Panc1 (cell line): ENCODE results near the gene TSKS. TPM values are rescaled to one million over a fixed set of nuclear protein-coding genes. Genes with fewer than 3 reads are reported as not detected.

Experiments used
- ATAC-seq: fragments of 200-7000 bp; cut with Tn5 transposase; 2 replicates; pipeline ENCODE4 v1.9.1; 2020; ENCODE audit warnings: mild to moderate bottlenecking, moderate library complexity
- BruUV-seq: library from RNA; stranded (reverse); fragments of 400-500 nt; replicated peaks from 2 replicates; lab custom pipeline; 2021; lab: Mats Ljungman, UMichigan
- CTCF ChIA-PET: fragments of 300-600 bp; sonication (Branson Sonifier 250); formaldehyde crosslinking; loops from one replicate; lab custom pipeline; 2022; ENCODE audit warnings: antibody characterized with exemption; lab: Charles Lee
- POLR2A ChIA-PET: fragments of 300-600 bp; sonication (Branson Sonifier 250); formaldehyde crosslinking; loops from one replicate; lab custom pipeline; 2022; ENCODE audit warnings: antibody characterized with exemption; lab: Charles Lee
- DNase-seq: peaks from one replicate; pipeline ENCODE4 v3.0.0-alpha.2; 2010; ENCODE audit warnings: low read depth, low spot score
- H3K27ac ChIP-seq: 2 replicates; pipeline ENCODE4 v1.5.1; 2011; ENCODE audit warnings: mild to moderate bottlenecking, low read length, inconsistent platforms
- H3K27me3 ChIP-seq: fragments of 200-500 bp; sonication (Bioruptor generic); 2 replicates; pipeline ENCODE4 v1.6.0; 2014; ENCODE audit warnings: low read length, inconsistent platforms; ENCODE audit not compliant: control insufficient read depth, insufficient read depth
- H3K36me3 ChIP-seq: fragments of 200-500 bp; sonication (Bioruptor generic); 2 replicates; pipeline ENCODE4 v1.5.1; 2014; ENCODE audit warnings: inconsistent platforms, mild to moderate bottlenecking, low read length, moderate library complexity; ENCODE audit not compliant: control insufficient read depth, insufficient read depth
- H3K4me1 ChIP-seq: 2 replicates; pipeline ENCODE4 v1.5.1; 2011; ENCODE audit warnings: inconsistent platforms, mild to moderate bottlenecking, low read length, moderate library complexity; ENCODE audit not compliant: control insufficient read depth, insufficient read depth
- H3K4me3 ChIP-seq, 2 experiments: 2 replicates each; pipeline ENCODE4 v1.5.1; 2011 to 2012; ENCODE audit warnings: low read depth in 2 of 2, low read length in 2 of 2, mild to moderate bottlenecking in 2 of 2, inconsistent platforms in 1 of 2, moderate library complexity in 1 of 2
- H3K9me3 ChIP-seq: fragments of 200-500 bp; sonication (Bioruptor generic); 2 replicates; pipeline ENCODE4 v1.5.1; 2014; ENCODE audit warnings: low read depth, mild to moderate bottlenecking, inconsistent platforms, low read length, moderate library complexity; ENCODE audit not compliant: control insufficient read depth, insufficient read depth
- POLR2AphosphoS5 ChIP-seq: IDR thresholded peaks from 2 replicates; pipeline ENCODE4 v1.6.1; 2012; ENCODE audit warnings: mild to moderate bottlenecking, low read depth, low read length, moderate library complexity
- SIN3A ChIP-seq: IDR thresholded peaks from 2 replicates; pipeline ENCODE4 v1.6.1; 2012; ENCODE audit warnings: low read depth, mild to moderate bottlenecking, low read length, moderate library complexity, borderline replicate concordance; ENCODE audit not compliant: insufficient read depth
- TCF7L2 ChIP-seq: IDR thresholded peaks from 2 replicates; pipeline ENCODE4 v1.6.1; 2011; ENCODE audit warnings: mild to moderate bottlenecking, low read depth, low read length, inconsistent platforms
- in situ Hi-C: cut with HindIII; loops from 2 replicates; pipeline ENCODE4 v1.10.0; 2016; ENCODE audit warnings: low sequenced_read_pairs, low pct_unique_long_range_greater_than_20kb
- intact Hi-C: fragments of 100-400 bp; cut with micrococcal nuclease; formaldehyde crosslinking; loops from one replicate; pipeline ENCODE4 v1.10.0; 2022; ENCODE audit not compliant: unreplicated experiment
- total RNA-seq: library from RNA; stranded (reverse); gene quantifications from one replicate; pipeline ENCODE4 v1.2.1, GENCODE V29; 2021; ENCODE audit not compliant: unreplicated experiment
- TF ChIP-seq, protein P1 (sequence below): fragments of 450-650 bp; IDR thresholded peaks from 2 replicates; pipeline ENCODE4 v1.5.1; 2017; ENCODE audit warnings: mild to moderate bottlenecking
- TF ChIP-seq, protein P2 (sequence below), 2 experiments: IDR thresholded peaks; 2 replicates each; pipeline ENCODE4 v1.6.1; 2011 to 2012; ENCODE audit warnings: low read depth in 2 of 2, control low read depth in 1 of 2, low read length in 1 of 2, mild to moderate bottlenecking in 1 of 2, moderate library complexity in 1 of 2; ENCODE audit not compliant: insufficient read depth in 1 of 2

TSKS gene
- total RNA-seq, 1 experiment from 2014 or later: not detected

DNA sequence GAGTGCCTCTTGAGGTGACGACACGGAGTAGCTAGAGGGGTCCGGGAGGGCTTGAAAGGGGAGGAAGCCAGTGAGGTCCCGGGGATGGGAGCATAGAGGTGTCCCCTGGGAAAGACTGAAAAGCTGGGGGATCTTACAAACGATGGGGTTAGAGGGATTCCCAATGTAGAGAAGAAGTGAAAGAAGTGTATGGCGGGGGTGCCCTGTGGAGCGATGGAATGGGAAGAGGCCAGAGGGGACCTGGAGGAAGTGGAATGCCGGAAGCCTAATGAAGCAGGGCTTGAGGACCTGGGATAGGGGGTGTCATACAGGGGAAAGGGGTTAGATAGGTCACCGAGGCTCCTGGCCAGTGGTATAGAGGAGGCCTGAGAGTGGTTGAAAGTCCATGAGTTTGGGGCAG lies 4.3 kb upstream of the TSKS start:
- Histone ChIP-seq H3K36me3 (peaks cover 6% of the 10 kb centered on the region; the same call in 1 of the 2 replicates), H3K27me3 (no peaks in the 10 kb centered on the region), H3K27ac (peak overlapping the region; percentile 85), H3K4me1 (peaks cover 14% of the 10 kb centered on the region), H3K9me3 (no peaks in the 10 kb centered on the region), H3K4me3 (peak overlapping the region; percentile 63 to 89)
- intact Hi-C loops: no loop called here
- CTCF ChIA-PET: no interaction called here
- ATAC-seq (no peak), DNase-seq (no peak)
- in situ Hi-C loops: no loop called here
- TF ChIP-seq TCF7L2: no peak
- no peak for TF ChIP-seq SIN3A
- TF ChIP-seq, protein P1, sequence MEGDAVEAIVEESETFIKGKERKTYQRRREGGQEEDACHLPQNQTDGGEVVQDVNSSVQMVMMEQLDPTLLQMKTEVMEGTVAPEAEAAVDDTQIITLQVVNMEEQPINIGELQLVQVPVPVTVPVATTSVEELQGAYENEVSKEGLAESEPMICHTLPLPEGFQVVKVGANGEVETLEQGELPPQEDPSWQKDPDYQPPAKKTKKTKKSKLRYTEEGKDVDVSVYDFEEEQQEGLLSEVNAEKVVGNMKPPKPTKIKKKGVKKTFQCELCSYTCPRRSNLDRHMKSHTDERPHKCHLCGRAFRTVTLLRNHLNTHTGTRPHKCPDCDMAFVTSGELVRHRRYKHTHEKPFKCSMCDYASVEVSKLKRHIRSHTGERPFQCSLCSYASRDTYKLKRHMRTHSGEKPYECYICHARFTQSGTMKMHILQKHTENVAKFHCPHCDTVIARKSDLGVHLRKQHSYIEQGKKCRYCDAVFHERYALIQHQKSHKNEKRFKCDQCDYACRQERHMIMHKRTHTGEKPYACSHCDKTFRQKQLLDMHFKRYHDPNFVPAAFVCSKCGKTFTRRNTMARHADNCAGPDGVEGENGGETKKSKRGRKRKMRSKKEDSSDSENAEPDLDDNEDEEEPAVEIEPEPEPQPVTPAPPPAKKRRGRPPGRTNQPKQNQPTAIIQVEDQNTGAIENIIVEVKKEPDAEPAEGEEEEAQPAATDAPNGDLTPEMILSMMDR: no peak
- TF ChIP-seq, protein P2, sequence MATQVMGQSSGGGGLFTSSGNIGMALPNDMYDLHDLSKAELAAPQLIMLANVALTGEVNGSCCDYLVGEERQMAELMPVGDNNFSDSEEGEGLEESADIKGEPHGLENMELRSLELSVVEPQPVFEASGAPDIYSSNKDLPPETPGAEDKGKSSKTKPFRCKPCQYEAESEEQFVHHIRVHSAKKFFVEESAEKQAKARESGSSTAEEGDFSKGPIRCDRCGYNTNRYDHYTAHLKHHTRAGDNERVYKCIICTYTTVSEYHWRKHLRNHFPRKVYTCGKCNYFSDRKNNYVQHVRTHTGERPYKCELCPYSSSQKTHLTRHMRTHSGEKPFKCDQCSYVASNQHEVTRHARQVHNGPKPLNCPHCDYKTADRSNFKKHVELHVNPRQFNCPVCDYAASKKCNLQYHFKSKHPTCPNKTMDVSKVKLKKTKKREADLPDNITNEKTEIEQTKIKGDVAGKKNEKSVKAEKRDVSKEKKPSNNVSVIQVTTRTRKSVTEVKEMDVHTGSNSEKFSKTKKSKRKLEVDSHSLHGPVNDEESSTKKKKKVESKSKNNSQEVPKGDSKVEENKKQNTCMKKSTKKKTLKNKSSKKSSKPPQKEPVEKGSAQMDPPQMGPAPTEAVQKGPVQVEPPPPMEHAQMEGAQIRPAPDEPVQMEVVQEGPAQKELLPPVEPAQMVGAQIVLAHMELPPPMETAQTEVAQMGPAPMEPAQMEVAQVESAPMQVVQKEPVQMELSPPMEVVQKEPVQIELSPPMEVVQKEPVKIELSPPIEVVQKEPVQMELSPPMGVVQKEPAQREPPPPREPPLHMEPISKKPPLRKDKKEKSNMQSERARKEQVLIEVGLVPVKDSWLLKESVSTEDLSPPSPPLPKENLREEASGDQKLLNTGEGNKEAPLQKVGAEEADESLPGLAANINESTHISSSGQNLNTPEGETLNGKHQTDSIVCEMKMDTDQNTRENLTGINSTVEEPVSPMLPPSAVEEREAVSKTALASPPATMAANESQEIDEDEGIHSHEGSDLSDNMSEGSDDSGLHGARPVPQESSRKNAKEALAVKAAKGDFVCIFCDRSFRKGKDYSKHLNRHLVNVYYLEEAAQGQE (IDR thresholded peaks at IDR 0.05; ENCODE audit: insufficient read depth in 1 of 2, low read depth in 2 of 2, low read length in 1 of 2): no peak
- no peak for TF ChIP-seq POLR2AphosphoS5
- BruUV-seq: no TSS peak
- POLR2A ChIA-PET: interaction anchor here (0.6 kb wide), 1 partner anchor 130 kb away, joined by 7 read pairs; no protein-coding TSS in a partner anchor

DNA sequence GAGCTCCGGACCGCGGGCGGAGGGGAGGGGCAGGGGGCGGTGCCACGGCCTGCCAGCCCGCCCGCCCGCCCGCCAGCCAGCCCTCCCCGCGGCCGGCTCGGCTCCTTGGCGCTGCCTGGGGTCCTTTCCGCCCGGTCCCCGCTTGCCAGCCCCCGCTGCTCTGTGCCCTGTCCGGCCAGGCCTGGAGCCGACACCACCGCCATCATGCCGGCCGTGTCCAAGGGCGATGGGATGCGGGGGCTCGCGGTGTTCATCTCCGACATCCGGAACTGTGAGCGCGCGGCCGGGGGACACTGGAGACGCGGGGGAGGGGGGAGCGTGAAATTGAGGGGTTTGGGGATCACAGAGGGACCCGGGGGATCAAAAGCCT lies 3.8 kb upstream of the TSKS start, which contains the start of gene AP2A1:
TSS of gene AP2A1 (plus strand) at position 72 of the 370 bp plus-strand sequence. CDS start at position 205, 133 bp downstream.
- CTCF ChIA-PET: no interaction called here
- TF ChIP-seq, protein P1: no peak
- TF ChIP-seq, protein P2 (IDR thresholded peaks at IDR 0.05; ENCODE audit: insufficient read depth in 1 of 2, low read depth in 2 of 2, low read length in 1 of 2): no peak
- TF ChIP-seq POLR2AphosphoS5 (no peak), SIN3A (no peak), TCF7L2 (no peak)
- POLR2A ChIA-PET: interaction anchor here (0.5 kb wide), 1 partner anchor 345 kb away, joined by 3 read pairs; no protein-coding TSS in a partner anchor
- ATAC-seq (no peak), DNase-seq (no peak)
- Histone ChIP-seq H3K9me3 (no peaks in the 10 kb centered on the region), H3K4me3 (peak within 1 kb of the TSS; percentile 63 to 89), H3K36me3 (peaks cover 6% of the 10 kb centered on the region; the same call in 1 of the 2 replicates), H3K27me3 (no peaks in the 10 kb centered on the region), H3K27ac (peak within 1 kb of the TSS; percentile 98), H3K4me1 (peaks cover 14% of the 10 kb centered on the region)
- in situ Hi-C loops: no loop called here
- no TSS peak for BruUV-seq
- intact Hi-C loops: no loop called here
